ENCODE measurements around the gene HDDC2.

HDDC2 gene

GRCh38 chr6:125268765-125269164 lies 33.0 kb downstream of the HDDC2 start:
- DNase-seq, result no peak

GRCh38 chr6:125267806-125268523 lies 33.8 kb downstream of the HDDC2 start:
- DNase-seq, result no peak

- no peak for DNase-seq
Observed at GRCh38 chr6:125264476-125264875, 37.3 kb downstream of the HDDC2 start.

- no peak for DNase-seq
Observed at GRCh38 chr6:125262016-125263013, 39.5 kb downstream of the HDDC2 start.

DNA sequence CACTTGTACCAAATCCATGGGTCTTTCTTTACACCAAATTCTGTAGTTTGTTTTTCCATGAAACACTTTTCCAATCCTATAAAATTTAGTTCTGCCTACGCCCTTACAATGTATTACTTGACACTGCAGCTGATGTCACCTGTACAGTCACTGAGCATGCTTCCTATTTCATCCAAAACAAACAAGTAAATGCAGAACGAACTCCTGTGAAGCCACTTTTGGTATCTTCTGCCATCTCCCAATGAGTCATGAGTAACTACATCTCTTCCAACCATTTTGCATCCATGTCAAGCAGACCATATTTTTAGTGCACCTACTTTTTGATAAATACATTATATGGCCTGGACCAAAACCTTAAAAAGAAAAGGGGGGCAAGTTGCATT lies 42.4 kb downstream of the HDDC2 start:
- DNase-seq, result no peak

- DNase-seq, result no peak
Observed at GRCh38 chr6:125258651-125259353, 43.0 kb downstream of the HDDC2 start.

DNA sequence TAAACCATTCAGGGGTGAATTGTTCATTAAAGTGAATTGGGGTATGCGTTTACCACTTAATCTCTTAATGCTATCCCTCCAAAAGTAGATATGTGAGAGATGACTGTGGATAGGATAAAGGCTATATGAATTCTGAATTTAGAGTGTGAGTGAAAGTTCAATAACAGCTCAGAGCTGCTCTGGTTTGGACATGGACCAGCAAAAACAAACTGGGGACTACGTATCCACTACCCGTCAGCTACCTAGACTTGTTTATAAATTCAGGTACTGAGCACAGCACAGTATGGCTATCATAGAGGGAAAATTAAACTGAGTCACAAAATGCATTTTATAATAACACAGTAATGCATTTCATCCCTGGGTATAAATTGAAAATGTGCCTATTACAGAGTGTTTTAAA lies 44.4 kb downstream of the HDDC2 start:
- DNase-seq, result no peak

- no peak for DNase-seq
Observed at GRCh38 chr6:125255201-125255600, 46.6 kb downstream of the HDDC2 start.

- DNase-seq, result no peak
Observed at GRCh38 chr6:125254321-125254720, 47.4 kb downstream of the HDDC2 start.

DNA sequence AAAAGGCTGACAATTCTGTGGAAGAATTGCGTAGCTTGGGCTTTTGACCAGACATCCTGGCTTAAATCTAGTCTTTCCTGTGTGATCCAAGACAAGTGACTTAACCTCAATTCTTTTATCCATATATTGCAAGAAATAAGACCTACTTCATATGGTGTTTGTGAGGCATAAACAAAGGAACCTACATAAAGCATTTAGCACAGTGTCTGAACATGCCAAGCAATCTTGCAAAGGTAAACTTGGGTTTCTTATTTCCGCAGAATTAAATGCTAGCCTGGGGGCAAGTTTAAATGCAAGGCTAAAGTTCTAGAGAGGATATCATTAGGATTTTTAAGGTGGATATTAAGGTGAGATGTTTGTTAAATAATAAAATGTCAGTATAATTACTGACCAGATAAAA lies 47.9 kb downstream of the HDDC2 start:
- no peak for DNase-seq

GRCh38 chr6:125252891-125253290 lies 48.9 kb downstream of the HDDC2 start:
- no peak for DNase-seq

DNA sequence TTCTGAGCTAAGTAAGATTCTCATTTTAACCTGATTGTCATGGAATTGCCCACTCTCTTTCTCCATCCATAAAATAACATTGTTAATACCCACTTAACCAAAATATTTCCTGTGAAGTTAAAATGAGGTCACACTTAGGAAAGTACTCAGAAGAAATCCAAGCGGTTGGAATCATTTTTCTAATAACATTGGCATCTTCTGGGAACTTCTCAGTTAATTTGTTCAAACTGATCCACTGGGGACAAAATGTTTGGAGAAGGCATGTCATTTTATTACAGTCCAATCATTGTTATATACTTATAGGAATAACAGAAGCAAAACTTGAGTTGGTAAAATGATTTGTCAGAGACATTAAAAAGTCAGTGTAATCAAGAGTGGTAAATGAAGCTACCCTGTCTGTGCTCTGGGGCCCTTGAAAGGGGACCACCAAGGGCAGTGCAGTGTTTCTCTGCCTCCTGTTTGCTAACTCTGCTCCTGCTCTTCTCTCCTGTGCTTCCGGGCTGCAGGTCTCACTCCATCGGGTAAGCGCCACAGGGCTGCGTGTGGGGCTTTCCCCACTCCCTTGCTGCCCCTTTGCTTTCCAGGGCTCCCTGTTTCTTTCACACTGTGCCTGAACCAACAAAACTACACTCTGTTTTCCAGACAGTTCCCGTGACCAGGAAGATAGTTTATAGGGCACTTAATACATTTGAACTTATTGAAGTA lies 50.1 kb downstream of the HDDC2 start:
- no peak for DNase-seq

DNA sequence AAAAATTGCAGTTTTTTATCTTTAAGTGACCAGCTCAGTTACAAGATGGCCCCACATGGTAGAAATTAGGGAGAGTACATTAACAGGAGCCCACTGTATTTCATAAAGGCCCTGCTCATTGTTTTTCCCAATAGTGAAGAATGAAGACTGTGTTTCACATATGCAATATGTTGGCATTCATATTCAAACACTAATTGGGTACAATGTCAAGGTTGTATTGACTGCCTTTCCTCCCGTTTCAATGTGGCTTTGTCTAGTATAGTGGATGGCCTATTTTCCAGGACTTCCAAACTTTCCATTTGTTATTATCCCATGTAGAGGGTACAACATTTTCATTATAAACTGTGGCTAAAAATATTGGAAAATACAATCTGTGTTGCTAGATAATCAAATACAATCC lies 51.3 kb downstream of the HDDC2 start:
- no peak for DNase-seq

GRCh38 chr6:125248136-125248535 lies 53.6 kb downstream of the HDDC2 start:
- DNase-seq, result no peak

DNA sequence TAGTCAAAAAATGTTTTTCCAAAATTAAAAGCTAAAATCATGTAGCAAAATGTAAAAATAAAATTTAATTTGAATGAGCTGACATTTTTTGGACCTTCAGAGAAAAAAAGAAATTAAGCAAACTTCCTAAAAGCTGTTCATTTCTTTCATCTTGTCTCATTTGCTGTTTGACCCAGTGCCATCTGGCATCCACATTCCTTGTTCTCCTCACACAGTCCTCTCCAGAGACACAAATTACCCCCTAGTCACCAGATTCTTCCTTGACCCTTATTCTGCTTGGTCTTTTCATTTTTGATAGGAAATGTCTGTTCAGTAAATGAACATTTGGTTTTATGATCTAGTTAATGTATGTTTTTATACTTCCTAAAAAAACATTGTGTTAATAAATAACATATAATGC lies 55.2 kb downstream of the HDDC2 start:
- DNase-seq, result no peak

DNA sequence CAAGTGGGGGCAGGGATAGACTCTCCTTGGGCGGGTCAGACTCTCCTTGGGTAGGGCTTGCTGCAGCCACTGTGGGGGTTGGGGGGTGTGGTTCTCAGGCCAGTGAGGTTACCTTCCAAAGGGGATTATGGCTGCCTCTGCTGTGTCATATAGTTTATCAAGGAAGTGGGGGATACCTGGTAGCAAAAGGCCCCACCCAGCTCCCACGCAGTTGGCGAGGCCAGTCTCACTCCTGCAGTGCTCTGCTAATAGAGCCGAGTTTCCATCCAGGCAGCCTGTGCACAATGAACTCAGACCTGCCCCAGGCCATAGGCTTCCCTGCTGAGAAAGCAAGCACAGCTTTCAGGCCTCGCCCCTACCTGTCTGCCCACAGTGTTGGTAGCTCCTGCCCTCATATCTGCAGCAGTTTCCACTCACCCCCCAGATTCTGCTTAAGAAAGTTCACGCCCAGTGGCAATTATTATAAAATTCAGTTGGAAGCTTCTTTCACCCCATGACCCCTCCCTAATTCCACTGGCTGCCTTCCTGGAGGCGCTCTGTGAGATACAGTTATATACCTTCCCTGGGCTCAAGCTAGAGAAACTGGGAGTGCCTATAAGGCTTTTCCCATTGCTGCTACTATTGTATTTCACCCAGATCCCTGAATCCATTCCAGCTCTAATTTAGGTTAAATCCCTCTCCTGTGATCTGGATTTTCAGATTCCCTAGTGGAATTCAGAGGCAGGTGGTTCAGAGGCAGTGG lies 56.1 kb downstream of the HDDC2 start:
- DNase-seq, result peak; percentile 98

DNA sequence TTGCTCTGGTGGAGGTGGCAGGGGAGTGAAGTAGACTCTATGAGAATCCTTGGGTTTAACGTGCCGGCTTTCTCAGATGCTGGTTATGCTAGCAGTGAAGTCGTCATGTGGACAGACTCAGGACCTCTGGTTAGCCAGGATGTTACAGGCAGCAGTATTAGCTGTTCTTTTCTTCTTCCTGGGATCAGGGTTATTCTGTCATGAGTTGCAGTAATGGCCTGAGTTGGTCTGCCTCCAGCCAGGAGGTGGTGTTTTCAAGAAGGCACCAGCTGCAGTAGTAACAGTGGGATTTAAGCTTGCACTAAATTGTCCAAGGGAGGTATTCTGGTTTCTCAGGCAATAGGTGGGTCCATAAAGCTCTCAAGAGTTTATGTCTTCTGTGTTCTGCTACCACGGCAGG lies 56.7 kb downstream of the HDDC2 start:
- no peak for DNase-seq

GRCh38 chr6:125237764-125238163 lies 64.0 kb downstream of the HDDC2 start:
- no peak for DNase-seq

- DNase-seq, result no peak
Observed at GRCh38 chr6:125236536-125237327, 65.0 kb downstream of the HDDC2 start.

DNA sequence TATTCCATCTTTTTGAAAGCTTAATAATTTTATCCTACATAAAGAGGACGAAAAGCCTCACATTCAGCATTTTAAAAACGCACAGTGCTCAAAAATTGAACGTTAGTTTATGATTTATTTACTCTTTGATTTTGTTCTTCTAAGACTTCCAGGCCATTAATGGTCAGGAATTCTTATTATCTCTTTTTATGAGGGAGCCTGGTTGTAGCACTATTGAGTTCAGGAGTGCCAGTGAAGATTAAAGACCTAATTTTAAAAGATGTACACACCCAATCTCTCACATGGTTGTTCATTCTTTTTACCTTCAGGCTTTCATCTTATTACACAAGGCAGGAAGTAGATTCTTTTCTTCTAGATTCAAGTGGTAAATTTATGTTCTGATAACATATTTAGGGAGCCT lies 68.6 kb downstream of the HDDC2 start:
- no peak for DNase-seq

GRCh38 chr6:125232466-125232865 lies 69.3 kb downstream of the HDDC2 start:
- no peak for DNase-seq

All from NCI-H146 (cell line).